Activated CD4-positive, alpha-beta T cell treated with anti-CD3 and anti-CD28 coated beads for 24 hours (primary cell): ENCODE results near the gene DLG1.

ENCODE experiments used
- DNase-seq, 2 donors: peaks; one replicate each; pipeline ENCODE4 v3.0.0-alpha.2; 2020; ENCODE audit warnings: low read depth in 2 of 2

The DLG1 gene

GRCh38 chr3:197015790-197016736 lies 282.3 kb downstream of the DLG1 start:
- no peak for DNase-seq

- DNase-seq: no peak
Observed at GRCh38 chr3:197014942-197015575, 283.4 kb downstream of the DLG1 start.

GRCh38 chr3:197014024-197014423 lies 284.4 kb downstream of the DLG1 start:
- no peak for DNase-seq

- DNase-seq: no peak
Observed at GRCh38 chr3:197012540-197012883, 285.9 kb downstream of the DLG1 start.

GRCh38 chr3:197011780-197012539 lies 286.5 kb downstream of the DLG1 start:
- DNase-seq: no peak

GRCh38 chr3:197010556-197011351 lies 287.7 kb downstream of the DLG1 start:
- DNase-seq: no peak

- no peak for DNase-seq
Observed at GRCh38 chr3:197009532-197010019, 288.8 kb downstream of the DLG1 start.

GRCh38 chr3:197008436-197009209 lies 289.8 kb downstream of the DLG1 start:
- DNase-seq: no peak

- DNase-seq: no peak
Observed at GRCh38 chr3:197007953-197008352, 290.5 kb downstream of the DLG1 start.

GRCh38 chr3:197007296-197007940 lies 291.0 kb downstream of the DLG1 start:
- no peak for DNase-seq

GRCh38 chr3:197006860-197007259 lies 291.6 kb downstream of the DLG1 start:
- no peak for DNase-seq

GRCh38 chr3:197006446-197006845 lies 292.0 kb downstream of the DLG1 start:
- DNase-seq: no peak

GRCh38 chr3:197003461-197004385 lies 294.7 kb downstream of the DLG1 start:
- DNase-seq: peak in 1 of 2 donors; percentile 25

- DNase-seq: peak; percentile 64 to 83
Observed at GRCh38 chr3:197002701-197003454, 295.5 kb downstream of the DLG1 start.

GRCh38 chr3:197001972-197002700 lies 296.3 kb downstream of the DLG1 start:
- DNase-seq: no peak

GRCh38 chr3:197001106-197001971 lies 297.1 kb downstream of the DLG1 start:
- no peak for DNase-seq

GRCh38 chr3:197000211-197000610 lies 298.2 kb downstream of the DLG1 start:
- no peak for DNase-seq
